Endodermal cell (in vitro differentiated cells): ENCODE measurements around the gene SART3. TPM values are rescaled to one million over a fixed set of nuclear protein-coding genes. Genes with fewer than 3 reads are reported as not detected.

Source experiments
- DNase-seq: peaks from one replicate; pipeline ENCODE4 v3.0.0-alpha.2; 2017
- H3K27ac ChIP-seq: 2 replicates; pipeline ENCODE4 v1.5.1; 2013; ENCODE audit warnings: mild to moderate bottlenecking, low read depth, low read length, moderate library complexity
- H3K27me3 ChIP-seq: 2 replicates; pipeline ENCODE4 v1.6.1; 2013; ENCODE audit warnings: mild to moderate bottlenecking, low read length, moderate library complexity; ENCODE audit not compliant: insufficient read depth, control insufficient read depth, poor library complexity, severe bottlenecking
- H3K36me3 ChIP-seq: 2 replicates; pipeline ENCODE4 v1.7.0; 2013; ENCODE audit warnings: mild to moderate bottlenecking, low read length, moderate library complexity; ENCODE audit not compliant: control insufficient read depth, insufficient read depth
- H3K4me1 ChIP-seq: one replicate; pipeline ENCODE4 v1.7.0; 2013; ENCODE audit warnings: low read length; ENCODE audit not compliant: control insufficient read depth, insufficient read depth
- H3K4me3 ChIP-seq: 2 replicates; pipeline ENCODE4 v1.5.1; 2013; ENCODE audit warnings: mild to moderate bottlenecking, low read length, moderate library complexity
- H3K9ac ChIP-seq: 2 replicates; pipeline ENCODE4 v1.6.1; 2013; ENCODE audit warnings: mild to moderate bottlenecking, low read length, moderate library complexity; ENCODE audit not compliant: poor library complexity, severe bottlenecking; ENCODE audit errors: extremely low read depth
- H3K9me3 ChIP-seq: 2 replicates; pipeline ENCODE4 v1.6.1; 2013; ENCODE audit warnings: mild to moderate bottlenecking, low read length, moderate library complexity; ENCODE audit not compliant: control insufficient read depth
- H3K27ac Mint-ChIP-seq: 2 replicates; pipeline ENCODE4 v1.8.0; 2020; ENCODE audit warnings: mixed read lengths
- H3K27me3 Mint-ChIP-seq: 2 replicates; pipeline ENCODE4 v1.8.0; 2021; ENCODE audit warnings: mild to moderate bottlenecking, mixed read lengths; ENCODE audit not compliant: insufficient read depth
- H3K36me3 Mint-ChIP-seq: 2 replicates; pipeline ENCODE4 v1.8.0; 2020; ENCODE audit warnings: low read depth, mixed read lengths
- H3K4me1 Mint-ChIP-seq: 2 replicates; pipeline ENCODE4 v1.8.0; 2020; ENCODE audit warnings: mixed read lengths
- H3K4me3 Mint-ChIP-seq: 2 replicates; pipeline ENCODE4 v1.8.0; 2020; ENCODE audit warnings: mild to moderate bottlenecking, moderate library complexity, mixed read lengths
- H3K9me3 Mint-ChIP-seq: 2 replicates; pipeline ENCODE4 v1.8.0; 2020; ENCODE audit warnings: mild to moderate bottlenecking, mixed read lengths
- CTCF ChIP-seq: fragments of 200-600 bp; sonication (generic); conservative IDR thresholded peaks from 2 replicates; pipeline ENCODE4 v1.5.0; 2021; ENCODE audit warnings: antibody characterized with exemption, mild to moderate bottlenecking
- WGBS, 2 experiments: methylation state at CpG; one replicate each; pipeline versions ENCODE4 v1.1.5 to v1.1.7; 2013; ENCODE audit warnings: missing lambda C conversion rate in 2 of 2, mixed read lengths in 1 of 2; ENCODE audit not compliant: insufficient coverage in 1 of 2, insufficient read length in 1 of 2; 5-methylcytosine and 5-hydroxymethylcytosine counted together
- total RNA-seq, 2 donors: library from RNA; stranded (reverse); fragmentation: NEBNext Ultra II Directional in 1 of 2; extraction: Animal tissue kit (Norgen Biotek cat#: 25700) in 1 of 2; gene quantifications; 2 replicates in 1 of 2; 3 replicates in 1 of 2; pipeline ENCODE4 v1.2.1, GENCODE V29; 2021

SART3 gene
- total RNA-seq, 2 donors from 2014 or later: 83.5 to 86.2 TPM

- WGBS, 2 experiments: 90 to 100% methylated on average over 4 to 7 of the region's 7 CpGs
- no peak overlapping the region for H3K4me3 ChIP-seq
- no peaks in the 10 kb centered on the region for H3K9me3 Mint-ChIP-seq
These were observed 11.9 kb downstream of the SART3 start for GRCh38 chr12:108548954-108549521.

GRCh38 chr12:108547686-108548085, 13.3 kb downstream of the SART3 start:
- H3K36me3 Mint-ChIP-seq: peaks cover 48% of the 10 kb centered on the region
- H3K27ac Mint-ChIP-seq: no peak overlapping the region
- Histone ChIP-seq H3K9ac (no peak overlapping the region), H3K4me3 (no peak overlapping the region), H3K4me1 (no peaks in the 10 kb centered on the region), H3K27ac (no peak overlapping the region), H3K36me3 (peaks cover 66% of the 10 kb centered on the region), H3K27me3 (no peaks in the 10 kb centered on the region), H3K9me3 (no peaks in the 10 kb centered on the region)
- DNase-seq: peak; percentile 16
- no peaks in the 10 kb centered on the region for H3K9me3 Mint-ChIP-seq
- no peak overlapping the region for H3K4me3 Mint-ChIP-seq
- no peaks in the 10 kb centered on the region for H3K27me3 Mint-ChIP-seq
- no peak for TF ChIP-seq CTCF
- H3K4me1 Mint-ChIP-seq: no peaks in the 10 kb centered on the region
- 94 to 99% methylated on average over 7 to 9 of the region's 9 CpGs for WGBS, 2 experiments

More at GRCh38 chr12:108548954-108549521, 11.9 kb downstream of the SART3 start:
- peak; percentile 17 for DNase-seq
- peaks cover 59% of the 10 kb centered on the region for H3K36me3 ChIP-seq
- no peaks in the 10 kb centered on the region for H3K4me1 Mint-ChIP-seq
- no peak overlapping the region for H3K9ac ChIP-seq
- peaks cover 35% of the 10 kb centered on the region for H3K36me3 Mint-ChIP-seq
- TF ChIP-seq CTCF: no peak
- no peak overlapping the region for H3K4me3 Mint-ChIP-seq
- no peaks in the 10 kb centered on the region for H3K4me1 ChIP-seq
- no peaks in the 10 kb centered on the region for H3K27me3 Mint-ChIP-seq
- peak overlapping the region; percentile 45 for H3K27ac Mint-ChIP-seq
- no peaks in the 10 kb centered on the region for H3K27me3 ChIP-seq
- no peaks in the 10 kb centered on the region for H3K9me3 ChIP-seq
- H3K27ac ChIP-seq: no peak overlapping the region

GRCh38 chr12:108543652-108544051, 17.3 kb downstream of the SART3 start:
- H3K27me3 Mint-ChIP-seq: no peaks in the 10 kb centered on the region
- no peak overlapping the region for H3K4me3 ChIP-seq
- 91 to 96% methylated on average over 3 of the region's 3 CpGs for WGBS, 2 experiments

More at GRCh38 chr12:108543652-108544051, 17.3 kb downstream of the SART3 start:
- Histone ChIP-seq H3K27me3 (no peaks in the 10 kb centered on the region), H3K36me3 (peaks cover 71% of the 10 kb centered on the region), H3K9me3 (no peaks in the 10 kb centered on the region), H3K4me1 (no peaks in the 10 kb centered on the region), H3K27ac (no peak overlapping the region), H3K9ac (no peak overlapping the region)
- Mint-ChIP-seq H3K9me3 (no peaks in the 10 kb centered on the region), H3K4me3 (no peak overlapping the region), H3K36me3 (peaks cover 59% of the 10 kb centered on the region), H3K4me1 (no peaks in the 10 kb centered on the region), H3K27ac (no peak overlapping the region)
- no peak for TF ChIP-seq CTCF
- DNase-seq: no peak
